Measurements from ENCODE around the gene CA11.

- no peak for TF ChIP-seq CTCF (IDR thresholded peaks at IDR 0.05)
- TF ChIP-seq POLR2A (IDR thresholded peaks at IDR 0.05) = no peak
- no peak for TF ChIP-seq POLR2AphosphoS5 (IDR thresholded peaks at IDR 0.05)
Measured at GRCh38 chr19:48671446-48671995, 25.5 kb upstream of the CA11 start.

Measured in prostate gland (tissue), 2 donors.